Lower leg skin (tissue), 4 donors: ENCODE measurements around the gene EIF3B. TPM values are rescaled to one million over a fixed set of nuclear protein-coding genes. Genes with fewer than 3 reads are reported as not detected.

Source experiments
- DNase-seq, 2 donors: peaks; one replicate each; pipeline ENCODE4 v3.0.0-alpha.2; 2019; ENCODE audit warnings: low spot score in 2 of 2
- H3K4me3 ChIP-seq: fragments of 200-600 bp; sonication (generic); 2 replicates; pipeline ENCODE4 v1.5.1; 2017; ENCODE audit warnings: mild to moderate bottlenecking, low read depth; ENCODE audit not compliant: poor library complexity, severe bottlenecking
- CTCF ChIP-seq, 3 donors: fragments of 450-650 bp; IDR thresholded peaks; one replicate each; pipeline ENCODE4 v1.5.1; 2016; ENCODE audit warnings: antibody characterized with exemption in 3 of 3, mild to moderate bottlenecking in 3 of 3, moderate library complexity in 2 of 3
- POLR2A ChIP-seq, 2 donors: fragments of 450-650 bp; IDR thresholded peaks; one replicate each; pipeline ENCODE4 v1.6.1; 2016 to 2017; ENCODE audit warnings: antibody characterized with exemption in 2 of 2, mild to moderate bottlenecking in 1 of 2, moderate library complexity in 1 of 2
- WGBS, 2 donors: methylation state at CpG; one replicate each; pipeline ENCODE4 v1.1.5; 2018; 5-methylcytosine and 5-hydroxymethylcytosine counted together
- intact Hi-C: fragments of 100-400 bp; cut with DNase I; formaldehyde crosslinking; loops from one replicate; pipeline ENCODE4 v1.15.0; 2023; ENCODE audit warnings: low total_unique reads
- total RNA-seq, 4 donors: library from RNA; depleted of rRNA; stranded (reverse); fragments of >200 nt; gene quantifications; one replicate each; pipeline ENCODE4 v1.1.0, GENCODE V29; 2016

Gene EIF3B
- total RNA-seq, 4 donors from 2014 or later = 121 to 165 (median 150) TPM

- WGBS, 2 donors = 0% methylated on average over 20 to 28 of the region's 92 CpGs
- DNase-seq = no peak
- intact Hi-C loops = no loop called here
- H3K4me3 ChIP-seq = peak overlapping the region; percentile 98
- TF ChIP-seq POLR2A (IDR thresholded peaks at IDR 0.05) (no peak), CTCF (IDR thresholded peaks at IDR 0.05) (no peak)
Observed at GRCh38 chr7:2354939-2355704, 495 bp downstream of the EIF3B start.

GRCh38 chr7:2355705-2356008 is 1.0 kb downstream of the EIF3B start:
- intact Hi-C loops = no loop called here
- DNase-seq = no peak
- 3% methylated on average over 8 to 9 of the region's 9 CpGs for WGBS, 2 donors

GRCh38 chr7:2357165-2357564 is 2.5 kb downstream of the EIF3B start:
- intact Hi-C loops = no loop called here
- no peak overlapping the region for H3K4me3 ChIP-seq
- no peak for DNase-seq
- no peak for TF ChIP-seq CTCF (IDR thresholded peaks at IDR 0.05)
- no peak for TF ChIP-seq POLR2A (IDR thresholded peaks at IDR 0.05)
- 67 to 71% methylated on average over 8 of the region's 8 CpGs for WGBS, 2 donors

More at GRCh38 chr7:2355705-2356008, 1.0 kb downstream of the EIF3B start:
- peak overlapping the region; percentile 98 for H3K4me3 ChIP-seq
- TF ChIP-seq CTCF (IDR thresholded peaks at IDR 0.05) (no peak), POLR2A (IDR thresholded peaks at IDR 0.05) (no peak)

- no peak for DNase-seq
- intact Hi-C loops = no loop called here
- H3K4me3 ChIP-seq = no peak overlapping the region
- WGBS, 2 donors = 59 to 76% methylated on average over 6 of the region's 6 CpGs
- TF ChIP-seq CTCF (IDR thresholded peaks at IDR 0.05) (no peak), POLR2A (IDR thresholded peaks at IDR 0.05) (no peak)
Observed at GRCh38 chr7:2357571-2357970, 2.9 kb downstream of the EIF3B start.

- H3K4me3 ChIP-seq = no peak overlapping the region
- intact Hi-C loops = no loop called here
- no peak for TF ChIP-seq POLR2A (IDR thresholded peaks at IDR 0.05)
- WGBS, 2 donors = 51 to 55% methylated on average over 8 of the region's 8 CpGs
- DNase-seq = no peak
Observed at GRCh38 chr7:2358968-2359527, 4.4 kb downstream of the EIF3B start.

- intact Hi-C loops = no loop called here
- H3K4me3 ChIP-seq = no peak overlapping the region
- TF ChIP-seq POLR2A (IDR thresholded peaks at IDR 0.05) = no peak
- no peak for DNase-seq
- 86 to 93% methylated on average over 11 of the region's 11 CpGs for WGBS, 2 donors
Observed at GRCh38 chr7:2359610-2360009, 5.0 kb downstream of the EIF3B start.

- no peak overlapping the region for H3K4me3 ChIP-seq
- 48 to 49% methylated on average over 6 of the region's 6 CpGs for WGBS, 2 donors
- no peak for TF ChIP-seq POLR2A (IDR thresholded peaks at IDR 0.05)
- no peak for TF ChIP-seq CTCF (IDR thresholded peaks at IDR 0.05)
- DNase-seq = no peak
- intact Hi-C loops = no loop called here
Observed at GRCh38 chr7:2360796-2361195, 6.2 kb downstream of the EIF3B start.
